Measurements from ENCODE around the gene OVAAL. TPM values are rescaled to one million over a fixed set of nuclear protein-coding genes. Genes with fewer than 3 reads are reported as not detected.
A peak's percentile ranks its signal among the peaks of the same experiment; 100 is the strongest.

The OVAAL gene
- total and polyA plus RNA-seq, 2 of the 4 experiments (the other 2 are of a cell fraction), result not detected

- Histone ChIP-seq H2BK15ac (ENCODE audit: low read depth, low read length) (peak overlapping the region; percentile 29; the same call in 1 of the 3 replicates), H3K4me3 (ENCODE audit: insufficient read depth, low read depth, low read length) (no peak overlapping the region), H4K5ac (ENCODE audit: low read depth, low read length) (peak overlapping the region; percentile 24; the same call in 1 of the 2 replicates), H2AFZ (replicated peaks; ENCODE audit: low read length, poor library complexity) (no peak overlapping the region), H3K23ac (ENCODE audit: low read depth, low read length) (peak overlapping the region; percentile 68; the same call in 1 of the 2 replicates), H2BK120ac (ENCODE audit: low read depth, low read length) (peak overlapping the region; percentile 67), H2BK5ac (ENCODE audit: low read depth, low read length, poor library complexity, severe bottlenecking) (no peak overlapping the region), H3K9me3 (ENCODE audit: control insufficient read depth, insufficient read depth, low read length) (peaks cover 2% of the 10 kb centered on the region; the same call in 1 of the 2 replicates), H3K27ac (ENCODE audit: insufficient read depth, low read length) (no peak overlapping the region; the same call in 1 of the 2 replicates), H3K14ac (replicated peaks; ENCODE audit: low read depth, low read length) (0 out of 2 replicates have a peak overlapping the region, but pooled peaks have one; percentile 38), H2AK9ac (replicated peaks; ENCODE audit: low read depth, low read length, poor library complexity) (no peak overlapping the region), H2BK20ac (ENCODE audit: low read depth, low read length) (peak overlapping the region; percentile 60), H3K79me1 (ENCODE audit: low read depth in 1 of 2, low read length in 2 of 2) (no peaks in the 10 kb centered on the region), H3K56ac (ENCODE audit: extremely low read depth, insufficient read depth, low read length) (no peak overlapping the region), H3K4me1 (ENCODE audit: control insufficient read depth, insufficient read depth, low read length) (peaks cover 23% of the 10 kb centered on the region), H3K4me2 (ENCODE audit: low read depth, low read length) (no peak overlapping the region), H4K20me1 (ENCODE audit: insufficient read depth, low read length) (no peaks in the 10 kb centered on the region), H3K4ac (ENCODE audit: low read depth, low read length) (peak overlapping the region; percentile 49), H3K9ac (ENCODE audit: low read depth, low read length) (no peak overlapping the region), H2AK5ac (ENCODE audit: low read depth, low read length) (no peak overlapping the region; the same call in 1 of the 2 replicates), H3K9me1 (ENCODE audit: insufficient read depth, low read length) (peaks cover 18% of the 10 kb centered on the region), H3K27me3 (ENCODE audit: control insufficient read depth, insufficient read depth, low read length) (no peaks in the 10 kb centered on the region), H3K36me3 (ENCODE audit: control insufficient read depth, insufficient read depth, low read length) (no peaks in the 10 kb centered on the region), H4K91ac (ENCODE audit: insufficient read depth, low read depth, low read length) (peak overlapping the region; percentile 41; the same call in 1 of the 2 replicates), H3K18ac (ENCODE audit: low read depth, low read length) (peak overlapping the region; percentile 40), H4K8ac (ENCODE audit: low read depth in 2 of 2, low read length in 2 of 2) (peak overlapping the region in 1 of 2 experiments; percentile 48; a peak in 1 of 4 replicates)
- in situ Hi-C loops (cut with MboI; ENCODE audit: low sequenced_read_pairs), result no loop called here
- POLR2A ChIA-PET (ENCODE audit: unreplicated experiment), result no interaction called here
- 100% methylated on average over 2 of the region's 9 CpGs; no CpG with 5 or more reads in 1 of the 2 experiments for WGBS, 2 experiments (ENCODE audit: extremely low coverage in 2 of 2, insufficient read length in 1 of 2)
- no peak for TF ChIP-seq SMC3 (IDR thresholded peaks at IDR 0.05; ENCODE audit: low read depth, low read length)
- no peak for TF ChIP-seq USF2 (IDR thresholded peaks at IDR 0.05; ENCODE audit: low read depth, low read length)
- CTCF ChIA-PET, result interaction anchor here (1.0 kb wide), 1 partner anchor 342 kb away, joined by 3 read pairs; no protein-coding TSS in a partner anchor
- intact Hi-C loops (cut with micrococcal nuclease), result no loop called here
- no peak for ATAC-seq (ENCODE audit: low read depth)
- no TSS peak for BruUV-seq (replicated peaks)
- dilution Hi-C loops (cut with HindIII; ENCODE audit: low sequenced_read_pairs, unreplicated experiment), result no loop called here
- no peak for DNase-seq
Observed at GRCh38 chr1:180521474-180522212, 37.1 kb upstream of the OVAAL start.

Data from IMR-90 (cell line).